DND-41 (cell line): ENCODE data around the gene ERC1.

Experiments used
- CTCF ChIP-seq: IDR thresholded peaks from 2 replicates; pipeline ENCODE4 v1.5.1; 2012; ENCODE audit warnings: borderline replicate concordance, low read length, moderate library complexity, mild to moderate bottlenecking; ENCODE audit not compliant: poor library complexity, severe bottlenecking; ENCODE audit errors: extremely low read depth
- EZH2 ChIP-seq: IDR thresholded peaks from 3 replicates; pipeline ENCODE4 v1.6.1; 2012; ENCODE audit warnings: borderline replicate concordance, low read depth, mild to moderate bottlenecking, moderate library complexity, low read length, inconsistent platforms; ENCODE audit not compliant: severe bottlenecking

GRCh38 chr12:1515428-1515827 lies 524.4 kb downstream of the ERC1 start:
- TF ChIP-seq CTCF (no peak), EZH2 (no peak)
